HG03558 (cell line): ENCODE measurements around the gene AMZ1.

ENCODE experiments used
- ATAC-seq: cut with Tn5 transposase; IDR thresholded peaks from one replicate; pipeline ENCODE4 v1.9.1; 2021; ENCODE audit warnings: moderate number of reproducible peaks; ENCODE audit not compliant: unreplicated experiment; ENCODE audit errors: extremely low read depth

AMZ1 gene

GRCh38 chr7:2761131-2761624, 73.2 kb downstream of the AMZ1 start:
- no peak for ATAC-seq

GRCh38 chr7:2761801-2762497, 73.9 kb downstream of the AMZ1 start:
- ATAC-seq: no peak

- no peak for ATAC-seq
These were observed 75.6 kb downstream of the AMZ1 start for GRCh38 chr7:2763597-2763996.

- ATAC-seq: no peak
These were observed 76.6 kb downstream of the AMZ1 start for GRCh38 chr7:2764621-2765020.
